ENCODE results near the gene SCGN.

Gene SCGN

GRCh38 chr6:25715794-25716193 lies 63.8 kb downstream of the SCGN start:
- Histone ChIP-seq H3K36me3 (ENCODE audit: control insufficient read depth in 2 of 2, insufficient read depth in 1 of 2, low read length in 2 of 2) (no peaks in the 10 kb centered on the region), H3K4me1 (ENCODE audit: control insufficient read depth, insufficient read depth, low read length) (no peaks in the 10 kb centered on the region), H3K9me3 (ENCODE audit: control insufficient read depth, insufficient read depth, low read depth, low read length) (no peaks in the 10 kb centered on the region), H3K27ac (ENCODE audit: extremely low read depth, low read depth, low read length) (no peak overlapping the region), H3K4me3 (ENCODE audit: low read depth, low read length) (no peak overlapping the region)
- CTCF ChIA-PET, result interaction anchor here (0.6 to 1.8 kb wide), 8 partner anchors 15 to 465 kb away, joined by 3 to 7 read pairs (median 4); no protein-coding TSS in a partner anchor
- TF ChIP-seq KLF1 (tag by site-specific recombination; IDR thresholded peaks at IDR 0.05), result no peak
- TF ChIP-seq ZNF776 (tag by site-specific recombination; IDR thresholded peaks at IDR 0.05; ENCODE audit: borderline replicate concordance), result no peak
- TF ChIP-seq KLF7 (tag by site-specific recombination; IDR thresholded peaks at IDR 0.05; ENCODE audit: borderline replicate concordance), result no peak
- TF ChIP-seq ZNF302 (tag by site-specific recombination; IDR thresholded peaks at IDR 0.05; ENCODE audit: low read depth), result no peak
- no peak for TF ChIP-seq ZNF341 (tag by site-specific recombination; IDR thresholded peaks at IDR 0.05; ENCODE audit: low read depth)
- no peak for TF ChIP-seq PRDM10 (tag by site-specific recombination; IDR thresholded peaks at IDR 0.05)
- TF ChIP-seq ZSCAN16 (tag by site-specific recombination; IDR thresholded peaks at IDR 0.05), result no peak
- TF ChIP-seq ZBTB7A (tag by site-specific recombination; IDR thresholded peaks at IDR 0.05; ENCODE audit: low read depth), result no peak
- no peak for TF ChIP-seq ZNF2 (tag by site-specific recombination; IDR thresholded peaks at IDR 0.05)
- TF ChIP-seq TCF7L2 (IDR thresholded peaks at IDR 0.05; ENCODE audit: borderline replicate concordance, low read depth, low read length), result no peak
- no peak for TF ChIP-seq ZNF777 (tag by site-specific recombination; IDR thresholded peaks at IDR 0.05; ENCODE audit: borderline replicate concordance)
- no peak for TF ChIP-seq ZNF37A (tag by site-specific recombination; IDR thresholded peaks at IDR 0.05)
- TF ChIP-seq ZNF513 (tag by site-specific recombination; IDR thresholded peaks at IDR 0.05), result no peak
- no peak for TF ChIP-seq YY2 (tag by site-specific recombination; IDR thresholded peaks at IDR 0.05)
- no peak for TF ChIP-seq PRDM1 (tag by site-specific recombination; IDR thresholded peaks at IDR 0.05)
- POLR2A ChIA-PET, result interaction anchor here (0.5 kb wide), 1 partner anchor 13 kb away, joined by 7 read pairs; no protein-coding TSS in a partner anchor

- H3K36me3 ChIP-seq (ENCODE audit: control insufficient read depth in 2 of 2, insufficient read depth in 1 of 2, low read length in 2 of 2), result no peaks in the 10 kb centered on the region
- no peaks in the 10 kb centered on the region for H3K9me3 ChIP-seq (ENCODE audit: control insufficient read depth, insufficient read depth, low read depth, low read length)
- no peak overlapping the region for H3K27ac ChIP-seq (ENCODE audit: extremely low read depth, low read depth, low read length)
- CTCF ChIA-PET, result interaction anchor here (0.6 to 2.8 kb wide), 39 partner anchors 9 to 1825 kb away, joined by 3 to 21 read pairs (median 4); partner anchors contain the start of gene SCGN
- TF ChIP-seq ZNF654 (tag by site-specific recombination; IDR thresholded peaks at IDR 0.05; ENCODE audit: low read depth) (peak; percentile 46), ZBTB11 (tag by site-specific recombination; conservative IDR thresholded peaks at IDR 0.05; ENCODE audit: low read depth) (no peak)
- H3K4me1 ChIP-seq (ENCODE audit: control insufficient read depth, insufficient read depth, low read length), result no peaks in the 10 kb centered on the region
- no peak overlapping the region for H3K4me3 ChIP-seq (ENCODE audit: low read depth, low read length)
- POLR2A ChIA-PET, result no interaction called here
Observed at GRCh38 chr6:25717866-25718740, 66.1 kb downstream of the SCGN start.
